IPS-18c (cell line): ENCODE measurements around the gene GRAMD2B.
"Not testable (repeated sequence)": the region's sequence is repeated elsewhere in the genome, so short reads cannot be mapped to it uniquely, and the experiment has no call there.

ENCODE experiments used
- H3K4me3 ChIP-seq: 2 replicates; pipeline ENCODE4 v1.7.0; 2013; ENCODE audit warnings: low read depth, mild to moderate bottlenecking, low read length, moderate library complexity; ENCODE audit not compliant: insufficient read depth
- H3K9me3 ChIP-seq: one replicate; pipeline ENCODE4 v1.6.1; 2013; ENCODE audit warnings: mild to moderate bottlenecking, low read length, moderate library complexity; ENCODE audit not compliant: control insufficient read depth, insufficient read depth

Gene GRAMD2B, protein sequence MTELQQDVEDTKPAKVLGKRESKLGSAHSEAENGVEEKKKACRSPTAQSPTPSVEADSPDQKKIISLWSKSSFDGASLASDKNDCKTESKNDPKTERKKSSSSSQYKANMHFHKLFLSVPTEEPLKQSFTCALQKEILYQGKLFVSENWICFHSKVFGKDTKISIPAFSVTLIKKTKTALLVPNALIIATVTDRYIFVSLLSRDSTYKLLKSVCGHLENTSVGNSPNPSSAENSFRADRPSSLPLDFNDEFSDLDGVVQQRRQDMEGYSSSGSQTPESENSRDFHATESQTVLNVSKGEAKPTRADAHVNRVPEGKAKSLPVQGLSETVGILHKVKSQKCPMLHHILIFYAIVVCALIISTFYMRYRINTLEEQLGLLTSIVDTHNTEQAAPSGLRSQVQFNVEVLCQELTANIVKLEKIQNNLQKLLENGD

DNA sequence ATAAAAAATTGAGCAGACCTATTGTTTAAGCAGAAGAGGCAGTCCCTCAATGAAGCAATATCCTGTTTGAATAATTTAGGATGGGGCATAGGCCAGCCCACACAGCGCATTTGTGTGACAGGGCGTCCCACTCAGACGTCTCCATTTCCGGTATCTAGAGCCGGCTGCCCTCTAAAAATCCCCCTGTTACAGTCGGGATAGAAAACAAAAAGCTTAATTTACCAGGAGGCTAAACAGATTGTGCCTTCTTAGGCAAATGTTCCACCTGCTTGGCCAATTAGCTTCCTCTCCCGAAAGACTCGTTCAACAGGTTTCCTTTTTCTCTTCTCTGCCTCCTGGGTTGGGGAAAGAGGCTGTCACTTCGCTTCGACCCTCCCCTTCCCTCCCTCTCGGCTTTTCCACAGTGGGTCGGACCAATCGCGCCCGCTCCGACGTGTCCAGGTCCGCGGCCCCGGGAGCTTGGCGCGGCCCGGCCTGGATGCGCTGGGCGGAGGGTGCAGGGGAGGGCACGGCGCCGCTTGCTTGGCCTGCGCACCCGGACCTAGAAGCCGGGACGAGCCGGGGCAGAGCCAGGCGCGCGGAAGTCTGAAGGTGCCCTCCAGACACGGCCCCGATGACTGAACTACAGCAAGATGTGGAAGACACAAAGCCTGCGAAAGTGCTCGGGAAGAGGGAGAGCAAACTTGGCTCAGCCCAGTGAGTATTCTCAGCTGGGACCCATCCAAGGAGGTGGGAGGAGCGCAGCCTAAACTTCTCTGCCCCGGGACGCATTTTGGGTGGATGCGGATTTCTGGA, at the start of gene GRAMD2B:
Gene GRAMD2B, plus strand, starts transcription at position 416 of the 795 bp plus-strand sequence. Its CDS starts 198 bp downstream, at position 614.
- Histone ChIP-seq H3K9me3 (no peaks in the 10 kb centered on the region), H3K4me3 (peak within 1 kb of the TSS; percentile 72)

DNA sequence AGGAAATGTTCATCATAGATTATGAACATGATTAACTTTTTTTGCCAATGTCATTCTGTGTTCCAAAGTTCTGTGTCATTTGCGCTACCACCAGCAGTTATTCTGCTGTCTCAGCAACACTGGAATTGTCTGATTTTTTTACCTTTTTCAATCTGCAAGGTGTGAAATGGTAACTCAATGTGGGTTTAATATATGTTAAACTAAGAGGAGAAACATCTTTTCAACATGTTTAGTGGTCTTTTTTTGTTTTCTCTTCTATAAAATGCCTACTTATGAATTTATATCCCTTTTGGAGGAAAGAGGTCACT, 49.1 kb upstream of the GRAMD2B start:
- Histone ChIP-seq H3K4me3 (no peak overlapping the region), H3K9me3 (no peaks in the 10 kb centered on the region)

DNA sequence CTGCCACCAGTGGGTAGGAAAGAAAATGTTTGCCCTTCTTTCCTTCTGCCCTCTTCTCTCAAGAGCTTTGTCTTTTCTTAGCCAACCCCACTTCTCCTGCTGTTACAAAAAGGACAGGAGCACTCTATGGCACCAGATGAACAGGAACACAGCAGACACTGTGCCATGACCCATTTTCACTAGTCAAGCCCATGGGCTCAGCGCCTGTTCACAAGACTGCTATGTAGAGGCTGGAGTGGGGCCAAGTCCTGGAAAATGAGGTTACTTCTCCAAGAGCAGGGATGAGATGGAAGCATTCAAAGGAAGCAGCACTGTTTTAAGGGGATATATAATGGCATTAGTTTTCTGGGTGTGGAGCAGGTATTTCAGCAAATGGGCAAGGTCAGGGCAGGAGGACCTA, 46.8 kb upstream of the GRAMD2B start:
- Histone ChIP-seq H3K9me3 (no peaks in the 10 kb centered on the region), H3K4me3 (no peak overlapping the region)

DNA sequence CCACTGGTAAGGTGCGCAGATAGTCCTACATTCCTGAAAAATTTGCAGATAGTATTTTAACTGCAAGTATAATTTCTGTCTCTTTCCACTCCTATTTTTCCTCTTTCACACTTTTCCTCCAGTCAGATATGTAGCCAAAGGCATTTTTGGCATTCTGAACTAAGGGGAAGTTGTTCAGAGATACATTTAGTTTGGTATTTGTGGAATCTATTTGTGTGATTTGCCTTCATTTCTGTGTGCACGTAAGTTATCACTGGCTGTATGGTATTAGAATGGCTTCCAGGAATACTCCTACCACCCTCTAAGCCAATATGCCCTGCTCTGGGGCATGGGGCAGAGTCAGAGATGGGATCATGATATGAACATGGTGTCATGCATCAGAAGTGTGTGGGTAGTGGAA, 45.8 kb upstream of the GRAMD2B start:
- no peak overlapping the region for H3K4me3 ChIP-seq
- H3K9me3 ChIP-seq = no peaks in the 10 kb centered on the region

DNA sequence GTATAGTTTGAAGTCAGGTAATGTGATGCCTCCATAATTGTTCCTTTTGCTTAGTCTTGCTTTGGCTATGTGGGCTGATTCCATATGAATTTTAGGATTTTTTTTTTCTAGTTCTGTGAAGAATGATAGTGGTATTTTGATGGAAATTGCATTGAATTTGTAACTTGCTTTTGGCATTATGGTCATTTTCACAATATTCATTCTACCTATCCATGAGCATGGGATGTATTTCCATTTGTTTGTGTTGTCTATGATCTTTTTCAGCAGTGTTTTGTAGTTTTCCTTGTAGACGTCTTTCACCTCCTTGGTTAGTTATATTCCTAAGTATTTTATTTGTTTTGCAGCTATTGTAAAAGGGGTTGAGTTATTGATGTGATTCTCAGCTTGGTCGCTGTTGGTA, 42.9 kb upstream of the GRAMD2B start:
- H3K9me3 ChIP-seq, H3K4me3 ChIP-seq: not testable (repeated sequence)

DNA sequence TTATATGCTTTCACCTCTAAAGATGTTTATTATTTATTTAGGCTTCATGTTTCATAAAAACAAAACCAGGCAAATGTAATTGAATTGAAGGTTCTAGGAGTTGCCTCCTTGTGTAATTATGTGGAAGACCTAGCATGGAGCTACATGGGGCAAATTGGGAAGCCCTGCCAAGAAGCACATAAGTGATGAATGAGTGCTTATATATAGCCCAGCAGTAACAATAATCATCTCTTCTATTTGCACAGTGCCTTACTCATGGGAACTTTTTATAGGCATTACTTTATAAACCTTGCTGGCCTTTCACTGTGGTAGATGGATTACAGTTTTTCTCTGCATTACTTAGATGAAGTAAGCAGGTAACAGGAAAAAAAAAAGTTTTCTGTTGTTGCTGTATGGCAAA, 40.0 kb upstream of the GRAMD2B start:
- no peak overlapping the region for H3K4me3 ChIP-seq
- H3K9me3 ChIP-seq = no peaks in the 10 kb centered on the region

DNA sequence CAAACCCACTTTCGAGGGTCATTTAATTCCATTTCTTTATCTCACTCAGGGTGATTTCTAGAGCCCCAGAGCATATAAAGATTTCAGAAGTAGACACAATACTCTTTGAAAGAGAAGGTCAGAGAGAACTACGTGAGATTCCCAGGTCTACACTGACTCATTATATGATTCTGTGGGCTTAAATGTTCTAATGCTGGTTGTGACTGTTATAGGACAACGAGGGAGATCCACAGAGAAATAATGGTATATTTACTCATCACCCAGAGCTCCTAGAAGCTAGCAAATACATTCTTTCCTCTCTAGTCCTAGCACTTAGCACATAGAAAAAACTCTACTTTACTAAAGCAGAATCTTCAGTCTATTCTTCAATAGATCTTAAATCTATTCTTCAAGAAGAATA, 39.4 kb upstream of the GRAMD2B start:
- H3K9me3 ChIP-seq = no peaks in the 10 kb centered on the region
- no peak overlapping the region for H3K4me3 ChIP-seq

DNA sequence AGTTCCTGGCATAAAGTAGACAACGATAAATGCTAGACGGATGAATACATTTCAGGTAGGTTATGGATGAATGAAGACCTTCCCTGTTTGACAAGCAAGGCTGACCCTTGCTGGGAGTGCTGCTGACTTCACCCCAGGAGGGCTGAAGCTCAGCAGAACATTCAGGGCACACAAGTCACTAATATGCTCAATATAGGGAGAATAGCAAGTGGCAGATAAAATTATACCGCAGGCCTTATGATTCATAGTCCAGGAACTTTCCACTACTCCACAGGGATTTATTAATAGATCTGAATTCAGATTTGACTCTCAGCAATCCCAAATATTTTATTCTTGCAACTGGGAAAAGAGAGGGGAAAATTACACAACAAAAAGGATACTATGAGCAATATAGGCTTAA, 38.2 kb upstream of the GRAMD2B start:
- Histone ChIP-seq H3K9me3 (no peaks in the 10 kb centered on the region), H3K4me3 (no peak overlapping the region)

DNA sequence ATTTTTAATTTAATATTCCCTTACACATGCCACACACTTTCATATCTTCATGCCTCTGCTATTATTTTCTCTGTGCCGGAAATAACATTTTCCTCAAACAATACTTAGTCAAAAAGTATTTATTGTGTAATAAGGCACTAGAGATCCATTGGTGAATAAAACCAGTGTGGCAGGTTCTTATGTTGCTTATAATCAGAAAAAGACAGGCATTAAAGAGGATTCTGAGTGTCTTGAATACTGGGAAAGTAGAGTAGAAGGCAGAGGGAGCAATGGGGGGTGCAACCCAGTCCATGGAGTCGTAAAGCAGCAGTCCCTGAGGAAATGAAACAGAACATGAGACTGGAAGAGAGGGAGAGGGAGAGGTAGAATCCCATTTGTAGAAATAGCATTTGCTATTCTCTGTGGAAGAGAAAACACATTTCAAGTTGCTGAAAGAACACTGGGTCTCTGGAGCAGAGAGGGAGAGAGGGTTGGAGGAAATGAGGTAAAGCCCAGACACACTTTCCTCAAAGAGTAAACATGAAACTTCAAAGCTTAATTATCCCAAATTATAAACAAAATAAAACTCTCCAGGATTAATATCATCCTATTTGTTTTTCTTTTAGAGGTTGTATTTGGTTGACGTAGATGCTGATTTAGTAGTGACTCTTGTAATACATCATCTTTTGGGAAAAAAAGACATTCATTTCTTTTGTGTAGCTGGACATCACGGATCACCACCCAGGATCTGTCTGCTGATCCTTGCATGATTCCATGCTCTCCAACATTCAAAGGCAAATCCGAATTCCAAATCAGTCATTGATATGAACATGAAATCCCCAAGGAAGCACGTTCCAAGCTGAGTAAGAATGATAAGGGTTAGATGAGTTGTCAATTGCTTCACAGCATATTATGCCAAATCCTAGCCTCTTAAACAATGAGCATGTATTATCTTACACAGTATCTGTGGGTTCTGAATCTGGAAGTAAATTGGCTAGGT, 37.4 kb upstream of the GRAMD2B start:
- Histone ChIP-seq H3K9me3 (no peaks in the 10 kb centered on the region), H3K4me3 (no peak overlapping the region)

DNA sequence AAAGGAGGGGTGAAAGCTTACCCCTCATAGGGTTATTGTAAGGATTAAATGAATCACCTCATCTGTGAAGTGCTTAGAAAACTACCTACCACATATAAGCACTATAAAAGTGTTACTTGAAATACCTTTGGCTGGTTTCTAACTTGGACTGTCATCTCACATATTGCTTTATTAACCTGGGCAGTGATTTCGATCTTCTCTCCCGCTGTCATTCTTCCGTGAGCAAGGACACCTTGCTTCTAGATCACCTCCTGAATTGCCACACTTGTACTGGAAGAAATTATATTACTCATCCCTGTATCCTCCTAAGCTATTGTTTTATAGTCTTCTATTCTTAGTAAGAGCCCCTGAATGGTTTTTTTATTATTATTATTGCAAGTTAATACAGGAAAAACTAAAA, 34.0 kb upstream of the GRAMD2B start:
- no peaks in the 10 kb centered on the region for H3K9me3 ChIP-seq
- H3K4me3 ChIP-seq = no peak overlapping the region

DNA sequence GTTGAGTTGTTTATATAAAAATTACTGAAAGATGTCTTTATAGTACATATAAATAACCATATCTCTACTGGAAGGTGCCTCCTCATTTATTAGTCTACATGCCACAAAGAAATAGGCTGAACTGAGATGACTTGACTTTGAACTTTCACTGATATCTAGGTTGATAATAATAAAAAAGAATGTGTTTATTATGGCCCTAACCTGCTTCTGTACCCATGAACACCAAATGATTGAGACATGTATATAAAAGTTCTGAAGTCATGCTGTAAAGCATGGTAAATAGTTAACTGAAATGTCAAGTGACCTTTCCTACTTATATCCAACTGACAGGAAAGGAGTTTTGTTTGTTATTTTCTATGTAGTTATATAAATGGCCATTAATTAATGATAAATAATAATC, 33.2 kb upstream of the GRAMD2B start:
- Histone ChIP-seq H3K4me3 (no peak overlapping the region), H3K9me3 (no peaks in the 10 kb centered on the region)

DNA sequence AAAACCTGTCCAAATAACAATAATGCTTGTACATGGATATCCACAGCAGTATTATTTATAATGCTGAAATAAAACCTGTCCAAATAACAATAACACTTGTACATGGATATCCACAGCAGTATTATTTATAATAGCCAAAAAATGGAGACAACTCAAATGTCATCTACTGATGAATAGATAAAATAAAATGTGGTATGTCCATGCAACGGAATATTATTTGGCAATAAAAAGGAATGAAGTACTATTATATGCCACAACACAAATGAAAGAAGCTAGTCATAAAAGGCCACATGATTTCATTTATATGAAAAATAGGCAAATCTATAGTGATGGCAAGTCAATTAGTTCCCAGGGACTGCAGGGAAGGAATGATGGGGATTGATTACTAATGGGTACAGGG, 31.8 kb upstream of the GRAMD2B start:
- H3K9me3 ChIP-seq = no peaks in the 10 kb centered on the region
- no peak overlapping the region for H3K4me3 ChIP-seq

DNA sequence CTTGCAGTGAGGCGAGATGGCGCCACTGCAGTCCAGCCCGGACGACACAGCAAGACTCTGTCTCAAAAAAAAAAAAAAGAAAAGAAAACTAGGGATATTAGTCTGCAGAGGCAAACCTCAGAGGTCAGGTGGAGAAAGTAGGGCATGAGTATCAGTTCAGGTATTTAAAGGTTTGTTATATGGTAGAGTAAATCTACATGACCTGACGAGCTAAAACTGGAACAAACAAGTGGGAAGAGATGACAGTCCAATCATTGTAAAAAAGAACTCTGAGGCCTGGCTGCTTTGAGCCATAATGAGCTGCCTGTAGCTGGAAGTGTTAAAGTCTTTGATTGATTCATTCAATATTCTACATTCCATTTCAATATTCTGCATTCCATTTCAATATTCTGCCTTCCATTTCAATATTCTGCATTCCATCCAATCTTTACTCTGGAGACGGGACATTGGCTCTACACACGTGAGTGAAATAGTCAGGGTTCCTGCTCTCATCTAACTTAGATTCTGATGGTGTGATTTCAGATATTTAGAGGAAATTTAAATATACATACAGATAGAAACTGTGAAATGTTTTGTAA, 28.9 kb upstream of the GRAMD2B start:
- no peaks in the 10 kb centered on the region for H3K9me3 ChIP-seq
- H3K4me3 ChIP-seq = no peak overlapping the region

DNA sequence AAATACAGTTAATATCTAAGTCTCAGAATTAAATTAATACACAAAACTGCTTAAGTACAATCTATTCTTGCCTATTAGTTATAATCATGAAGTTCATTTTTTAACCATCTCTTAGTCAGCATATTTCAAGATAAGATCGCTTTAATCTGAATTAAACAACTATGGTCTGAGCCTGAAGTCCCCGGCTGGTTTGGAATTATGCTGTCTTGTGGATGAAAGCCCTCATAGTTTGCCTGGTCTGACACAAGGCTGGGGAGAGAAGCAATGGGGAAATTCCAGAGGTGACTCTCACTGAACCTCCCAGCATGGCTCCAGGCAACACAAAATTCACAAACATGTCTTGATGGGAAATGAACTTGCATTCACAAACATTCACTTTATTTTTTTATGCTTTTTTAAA, 28.0 kb upstream of the GRAMD2B start:
- Histone ChIP-seq H3K4me3 (no peak overlapping the region), H3K9me3 (no peaks in the 10 kb centered on the region)

DNA sequence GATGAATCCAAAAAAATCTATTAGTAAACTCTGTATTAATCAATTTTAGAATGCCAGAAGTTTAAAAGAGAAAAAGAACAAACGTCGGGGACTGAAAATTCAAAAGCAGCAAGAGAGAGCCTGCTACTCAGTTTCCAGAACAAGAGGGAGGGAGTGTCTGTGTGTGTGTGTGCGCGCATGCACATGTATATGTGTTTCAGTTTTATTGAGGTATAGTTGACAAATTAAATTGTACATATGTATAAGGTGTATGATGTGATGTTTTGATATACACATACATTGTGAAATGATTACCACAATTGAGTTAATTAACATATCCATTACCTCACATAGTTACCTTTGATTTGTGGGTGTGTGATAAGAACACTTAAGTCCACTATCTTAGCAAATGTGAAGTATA, 27.6 kb upstream of the GRAMD2B start:
- H3K4me3 ChIP-seq = no peak overlapping the region
- no peaks in the 10 kb centered on the region for H3K9me3 ChIP-seq

DNA sequence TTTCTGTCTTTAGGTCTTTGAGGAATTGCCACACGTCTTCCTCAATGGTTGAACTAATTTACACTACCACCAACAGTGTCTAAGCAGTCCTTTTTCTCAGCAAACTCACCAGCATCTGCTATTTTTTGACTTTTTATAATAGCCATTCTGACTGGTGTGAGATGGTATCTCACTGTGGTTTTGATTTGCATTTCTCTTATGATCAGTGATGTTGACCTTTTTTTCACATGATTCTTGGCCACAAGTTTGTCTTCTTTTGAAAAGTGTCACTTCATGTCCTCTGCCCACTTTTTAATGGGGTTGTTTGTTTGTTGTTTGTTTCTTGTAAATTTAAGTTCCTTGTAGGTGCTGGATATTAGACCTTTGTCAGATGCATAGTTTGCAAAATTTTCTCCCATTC, 26.5 kb upstream of the GRAMD2B start:
- not testable (repeated sequence) for H3K9me3 ChIP-seq, H3K4me3 ChIP-seq

DNA sequence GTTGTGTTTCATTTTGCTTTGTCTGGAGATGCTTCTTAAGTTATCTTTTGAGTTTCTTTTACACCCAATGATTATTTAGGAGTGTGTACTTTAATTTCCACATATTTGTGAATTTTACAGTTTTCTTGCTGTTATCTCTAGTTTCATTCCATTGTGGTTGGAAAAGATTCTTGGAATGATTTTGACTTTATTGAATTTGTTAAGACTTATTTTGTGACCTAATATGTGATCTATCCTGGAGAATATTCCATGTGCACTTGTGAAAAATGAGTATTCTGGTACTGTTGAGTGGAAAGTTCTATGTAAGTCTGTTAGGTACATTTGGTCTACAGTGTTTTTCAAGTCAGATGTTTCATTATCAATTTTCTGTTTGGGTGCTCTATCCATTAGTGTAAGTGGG, 24.4 kb upstream of the GRAMD2B start:
- no peak overlapping the region for H3K4me3 ChIP-seq
- H3K9me3 ChIP-seq = no peaks in the 10 kb centered on the region
